OCI-LY3 (cell line): ENCODE data around the gene ATXN2.

ENCODE experiments used
- CTCF ChIP-seq: fragments of 200-600, 300-600 bp; sonication (generic); IDR thresholded peaks from 2 replicates; pipeline ENCODE4 v1.5.1; 2014; ENCODE audit warnings: antibody characterized with exemption, low read length, low read depth
- EZH2phosphoT487 ChIP-seq: fragments of 200-600 bp; shearing (Covaris generic); IDR thresholded peaks from 2 replicates; pipeline ENCODE4 v1.6.1; 2018; ENCODE audit warnings: antibody characterized with exemption, mixed run types, low read depth

- TF ChIP-seq CTCF (no peak), EZH2phosphoT487 (no peak)
These were observed 77.3 kb downstream of the ATXN2 start for GRCh38 chr12:111521801-111522200.
